Measurements from ENCODE around the gene SH3BP2.

SH3BP2 gene

DNA sequence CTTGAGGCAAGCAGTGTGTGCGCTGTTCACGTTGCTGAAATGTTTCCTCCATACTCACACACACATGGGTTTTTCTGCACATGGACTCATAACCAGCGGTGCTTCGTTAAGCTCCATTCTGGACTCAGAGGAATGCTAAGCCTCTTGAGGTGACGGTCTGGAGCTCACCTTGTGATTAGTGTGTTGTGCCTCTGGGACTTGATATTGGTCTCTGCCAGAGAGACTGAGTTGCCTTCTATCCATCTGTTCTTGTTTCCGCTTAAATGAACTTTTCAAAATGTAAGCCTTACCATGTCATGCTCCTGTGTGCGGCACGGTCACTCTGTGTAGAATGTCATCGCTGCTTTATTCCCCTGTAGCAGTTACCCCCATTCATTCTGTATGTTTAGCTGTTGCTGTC, 93.3 kb downstream of the SH3BP2 start:
- H3K4me3 ChIP-seq (replicated peaks; ENCODE audit: low read depth, low read length), result no peak overlapping the region
- TF ChIP-seq, protein P1, sequence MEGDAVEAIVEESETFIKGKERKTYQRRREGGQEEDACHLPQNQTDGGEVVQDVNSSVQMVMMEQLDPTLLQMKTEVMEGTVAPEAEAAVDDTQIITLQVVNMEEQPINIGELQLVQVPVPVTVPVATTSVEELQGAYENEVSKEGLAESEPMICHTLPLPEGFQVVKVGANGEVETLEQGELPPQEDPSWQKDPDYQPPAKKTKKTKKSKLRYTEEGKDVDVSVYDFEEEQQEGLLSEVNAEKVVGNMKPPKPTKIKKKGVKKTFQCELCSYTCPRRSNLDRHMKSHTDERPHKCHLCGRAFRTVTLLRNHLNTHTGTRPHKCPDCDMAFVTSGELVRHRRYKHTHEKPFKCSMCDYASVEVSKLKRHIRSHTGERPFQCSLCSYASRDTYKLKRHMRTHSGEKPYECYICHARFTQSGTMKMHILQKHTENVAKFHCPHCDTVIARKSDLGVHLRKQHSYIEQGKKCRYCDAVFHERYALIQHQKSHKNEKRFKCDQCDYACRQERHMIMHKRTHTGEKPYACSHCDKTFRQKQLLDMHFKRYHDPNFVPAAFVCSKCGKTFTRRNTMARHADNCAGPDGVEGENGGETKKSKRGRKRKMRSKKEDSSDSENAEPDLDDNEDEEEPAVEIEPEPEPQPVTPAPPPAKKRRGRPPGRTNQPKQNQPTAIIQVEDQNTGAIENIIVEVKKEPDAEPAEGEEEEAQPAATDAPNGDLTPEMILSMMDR (IDR thresholded peaks at IDR 0.05; ENCODE audit: low read depth, low read length, missing control alignments), result no peak

DNA sequence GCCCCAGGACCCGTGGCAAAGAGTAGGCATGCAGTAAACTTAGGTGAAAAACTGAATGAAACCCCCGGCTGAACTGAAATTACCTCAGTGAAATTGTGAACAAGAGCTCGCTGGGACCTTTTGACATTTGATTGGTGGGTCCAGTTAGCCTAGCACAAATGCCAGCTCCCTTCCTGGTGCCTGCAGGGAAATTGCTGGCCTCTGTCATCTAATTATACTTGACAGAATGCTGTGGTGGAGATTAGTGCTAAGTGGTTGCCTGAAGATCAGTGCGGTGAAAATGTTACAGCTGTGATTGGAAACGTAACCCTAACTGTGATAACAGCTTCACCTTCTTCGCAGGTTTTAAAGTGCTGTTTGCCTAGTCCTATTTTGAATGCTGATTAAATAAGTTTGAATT, 93.7 kb downstream of the SH3BP2 start:
- DNase-seq (ENCODE audit: extremely low read depth, low read depth), result no peak
- no peak overlapping the region for H3K4me3 ChIP-seq (replicated peaks; ENCODE audit: low read depth, low read length)
- TF ChIP-seq, protein P1 (IDR thresholded peaks at IDR 0.05; ENCODE audit: low read depth, low read length, missing control alignments), result no peak

More for the DNA sequence above, 93.3 kb downstream of the SH3BP2 start:
- DNase-seq (ENCODE audit: extremely low read depth, low read depth), result no peak

DNA sequence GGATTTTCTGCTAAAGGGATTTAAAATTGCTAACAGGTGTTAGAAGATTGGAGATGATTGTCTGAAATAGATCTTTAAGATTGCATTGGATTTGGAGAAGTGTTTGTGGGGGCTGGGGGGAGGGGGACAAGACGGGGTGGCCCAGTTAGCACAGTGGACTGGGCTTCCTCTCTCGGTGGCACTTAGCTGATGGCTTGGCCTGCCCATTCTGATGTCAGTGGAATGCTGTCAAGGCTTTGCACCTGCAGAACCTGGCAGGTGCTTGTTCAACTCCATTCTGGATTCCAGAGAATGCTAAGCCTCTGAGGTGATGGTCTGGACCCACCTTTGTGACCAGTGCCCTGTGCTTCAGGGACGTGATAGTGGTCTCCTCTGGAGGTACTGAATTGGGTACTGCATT, 94.5 kb downstream of the SH3BP2 start:
- no peak for DNase-seq (ENCODE audit: extremely low read depth, low read depth)
- TF ChIP-seq, protein P1 (IDR thresholded peaks at IDR 0.05; ENCODE audit: low read depth, low read length, missing control alignments), result no peak
- no peak overlapping the region for H3K4me3 ChIP-seq (replicated peaks; ENCODE audit: low read depth, low read length)

DNA sequence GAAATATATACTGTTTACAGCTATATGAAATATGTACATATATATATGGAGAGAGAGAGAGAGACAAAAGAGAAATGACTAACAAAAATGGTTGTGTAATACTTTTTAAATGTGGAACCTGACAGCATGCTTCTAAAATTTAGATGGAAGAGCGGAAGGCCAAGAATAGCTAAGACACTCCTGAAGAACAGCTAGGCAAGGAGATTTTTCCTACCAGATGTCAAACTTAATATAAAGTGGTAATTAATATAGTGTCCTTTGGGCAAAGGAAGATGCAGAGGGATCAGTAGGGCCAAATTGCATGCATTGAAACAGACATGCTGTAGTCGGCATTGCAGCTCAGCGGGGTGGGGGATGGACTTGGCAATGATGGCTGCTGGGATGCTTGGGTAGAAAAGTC, 96.0 kb downstream of the SH3BP2 start:
- H3K4me3 ChIP-seq (replicated peaks; ENCODE audit: low read depth, low read length), result no peak overlapping the region
- TF ChIP-seq, protein P1 (IDR thresholded peaks at IDR 0.05; ENCODE audit: low read depth, low read length, missing control alignments), result no peak
- DNase-seq (ENCODE audit: extremely low read depth, low read depth), result no peak

All from HFF-Myc (cell line).